GM12878 (cell line): ENCODE data around the gene PCCA. TPM values are rescaled to one million over a fixed set of nuclear protein-coding genes. Genes with fewer than 3 reads are reported as not detected.

Experiments
- ATAC-seq: fragments of 200-7000 bp; cut with Tn5 transposase; 3 replicates; pipeline ENCODE4 v1.9.1; 2020; ENCODE audit warnings: mild to moderate bottlenecking, moderate library complexity
- BruUV-seq: library from RNA; stranded (reverse); fragments of 400-500 nt; replicated peaks from 2 replicates; lab custom pipeline; 2021; lab: Mats Ljungman, UMichigan
- CTCF ChIA-PET: fragments of 300-600 bp; sonication (Branson Sonifier 250); formaldehyde crosslinking; extraction: SDS; loops from one replicate; lab custom pipeline; 2021; ENCODE audit warnings: inconsistent platforms; lab: Yijun Ruan, JAX
- POLR2A ChIA-PET: fragments of 350-600 bp; formaldehyde crosslinking; extraction: SDS; loops from one replicate; lab custom pipeline; 2021; ENCODE audit warnings: inconsistent platforms; lab: Charles Lee
- RAD21 ChIA-PET: fragments of 300-600 bp; sonication (Branson Sonifier 250); formaldehyde crosslinking; loops from one replicate; lab custom pipeline; 2023; ENCODE audit warnings: antibody characterized with exemption; ENCODE audit not compliant: unreplicated experiment; lab: Charles Lee
- SMC1A ChIA-PET: fragments of 300-600 bp; sonication (Branson Sonifier 250); formaldehyde crosslinking; loops from one replicate; lab custom pipeline; 2023; ENCODE audit not compliant: unreplicated experiment, uncharacterized antibody; lab: Charles Lee
- DNase-seq: peaks from one replicate; pipeline ENCODE4 v3.0.0-alpha.2; 2011; ENCODE audit warnings: low read depth, low spot score
- FAIRE-seq: peaks from 3 replicates; lab custom pipeline; 2011; peaks lifted over from hg19 to GRCh38; lab: Jason Lieb, UNC
- H2AFZ ChIP-seq: 2 replicates; pipeline ENCODE4 v1.6.0; 2011; ENCODE audit warnings: low read depth, low read length, control low read depth; ENCODE audit not compliant: control insufficient read depth
- H3K27ac ChIP-seq: 2 replicates; pipeline ENCODE4 v1.5.1; 2011; ENCODE audit warnings: control low read depth; ENCODE audit not compliant: control insufficient read depth, insufficient read depth
- H3K27me3 ChIP-seq, 2 experiments: replicated peaks in 1 of 2; 2 replicates each; pipeline versions ENCODE4 v1.6.0 to v1.6.1; 2011; ENCODE audit warnings: low read length in 1 of 2; ENCODE audit not compliant: control insufficient read depth in 2 of 2, insufficient read depth in 2 of 2
- H3K36me3 ChIP-seq, 2 experiments: 2 replicates each; pipeline ENCODE4 v1.5.1; 2011; ENCODE audit warnings: low read length in 1 of 2; ENCODE audit not compliant: control insufficient read depth in 2 of 2, insufficient read depth in 2 of 2
- H3K4me1 ChIP-seq: 2 replicates; pipeline ENCODE4 v1.6.1; 2011; ENCODE audit warnings: mild to moderate bottlenecking, low read length, moderate library complexity, mixed read lengths; ENCODE audit not compliant: control insufficient read depth, insufficient read depth
- H3K4me2 ChIP-seq: 2 replicates; pipeline ENCODE4 v1.6.0; 2011; ENCODE audit warnings: control low read depth; ENCODE audit not compliant: control insufficient read depth, insufficient read depth
- H3K4me3 ChIP-seq: fragments of 200-600 bp; sonication (generic); 2 replicates; pipeline ENCODE4 v1.5.1; 2016
- H3K79me2 ChIP-seq: 2 replicates; pipeline ENCODE4 v1.6.0; 2011; ENCODE audit warnings: low read length; ENCODE audit not compliant: control insufficient read depth, insufficient read depth
- H3K9ac ChIP-seq: 2 replicates; pipeline ENCODE4 v1.8.0; 2011; ENCODE audit warnings: low read length, control low read depth, mixed read lengths; ENCODE audit not compliant: control insufficient read depth, insufficient read depth
- H3K9me3 ChIP-seq: replicated peaks from 3 replicates; pipeline ENCODE4 v1.5.1; 2011; ENCODE audit warnings: mild to moderate bottlenecking, low read length; ENCODE audit not compliant: control insufficient read depth, insufficient read depth
- H4K20me1 ChIP-seq: 2 replicates; pipeline ENCODE4 v1.6.0; 2011; ENCODE audit not compliant: control insufficient read depth, insufficient read depth
- ATF7 ChIP-seq: fragments of 450-650 bp; IDR thresholded peaks from 2 replicates; pipeline ENCODE4 v1.6.1; 2016; ENCODE audit warnings: low read depth, mild to moderate bottlenecking
- BHLHE40 ChIP-seq, 2 experiments: fragments of 450-650 bp in 1 of 2; IDR thresholded peaks; 2 replicates each; pipeline ENCODE4 v1.6.1; 2011 to 2017; ENCODE audit warnings: low read depth in 2 of 2, borderline replicate concordance in 1 of 2, improper control_type of control experiment in 1 of 2, low read length in 1 of 2, mild to moderate bottlenecking in 1 of 2
- CBX5 ChIP-seq: sonication (generic); IDR thresholded peaks from 2 replicates; pipeline ENCODE4 v1.6.1; 2016; ENCODE audit warnings: low read depth, moderate library complexity, mild to moderate bottlenecking, inconsistent platforms
- CHD1 ChIP-seq: IDR thresholded peaks from 2 replicates; pipeline ENCODE4 v1.6.1; 2012; ENCODE audit warnings: low read depth, low read length, improper control_type of control experiment
- CHD4 ChIP-seq: fragments of 200-600 bp; sonication (generic); IDR thresholded peaks from 2 replicates; pipeline ENCODE4 v1.6.1; 2016; ENCODE audit warnings: mild to moderate bottlenecking
- EP300 ChIP-seq, 2 experiments: fragments of 150-350 bp in 1 of 2; IDR thresholded peaks; 2 replicates each; pipeline ENCODE4 v1.6.1; 2011 to 2012; ENCODE audit warnings: low read depth in 2 of 2, low read length in 2 of 2, borderline replicate concordance in 1 of 2, improper control_type of control experiment in 1 of 2, inconsistent platforms in 1 of 2; ENCODE audit not compliant: control insufficient read depth in 1 of 2
- HDAC6 ChIP-seq: fragments of 200-600 bp; sonication (generic); IDR thresholded peaks from one replicate; pipeline ENCODE4 v1.8.0; 2017; ENCODE audit warnings: antibody characterized with exemption; ENCODE audit not compliant: unreplicated experiment
- IRF4 ChIP-seq: IDR thresholded peaks from 2 replicates; pipeline ENCODE4 v1.6.1; 2011; ENCODE audit warnings: low read depth, low read length
- MYC ChIP-seq: IDR thresholded peaks from 2 replicates; pipeline ENCODE4 v1.6.1; 2011; ENCODE audit warnings: mild to moderate bottlenecking, low read length, moderate library complexity, inconsistent platforms; ENCODE audit not compliant: insufficient read depth, insufficient replicate concordance, insufficient read length, severe bottlenecking
- POLR2AphosphoS2 ChIP-seq: IDR thresholded peaks from 2 replicates; pipeline ENCODE4 v1.6.1; 2011; ENCODE audit warnings: low read depth, mild to moderate bottlenecking, low read length, improper control_type of control experiment, moderate library complexity
- RELA ChIP-seq: fragments of 450-650 bp; IDR thresholded peaks from 2 replicates; pipeline ENCODE4 v1.8.0; 2014; ENCODE audit warnings: borderline replicate concordance; ENCODE audit not compliant: partially characterized antibody
- RFX5 ChIP-seq: IDR thresholded peaks from 2 replicates; pipeline ENCODE4 v1.6.1; 2011; ENCODE audit warnings: low read depth, low read length, improper control_type of control experiment
- SMAD1 ChIP-seq: fragments of 450-650 bp; IDR thresholded peaks from 2 replicates; pipeline ENCODE4 v1.6.1; 2018; ENCODE audit warnings: mild to moderate bottlenecking, low read depth; ENCODE audit not compliant: partially characterized antibody
- SUZ12 ChIP-seq: fragments of 200-600 bp; sonication (generic); IDR thresholded peaks from one replicate; pipeline ENCODE4 v1.6.1; 2018; ENCODE audit warnings: antibody characterized with exemption, mild to moderate bottlenecking; ENCODE audit not compliant: unreplicated experiment
- WGBS: methylation state at CpG from one replicate; pipeline ENCODE4 v1.1.6; 2016; ENCODE audit warnings: low lambda C conversion rate; ENCODE audit not compliant: insufficient replicate concordance, insufficient coverage; ENCODE audit errors: missing lambda C conversion rate; 5-methylcytosine and 5-hydroxymethylcytosine counted together
- in situ Hi-C: fragments of 300-500 bp; cut with MboI; formaldehyde crosslinking; loops from 9 replicates; pipeline ENCODE4 v1.14.3; 2018; ENCODE audit warnings: mixed read lengths
- intact Hi-C: fragments of 100-400 bp; cut with micrococcal nuclease; formaldehyde crosslinking; loops from one replicate; pipeline ENCODE4 v1.14.2; 2022; ENCODE audit not compliant: unreplicated experiment
- polyA plus RNA-seq, 11 experiments: library from polyadenylated mRNA; depleted of rRNA in 4 of 11; unstranded in 6 of 11; stranded (reverse) in 5 of 11; fragments of >200 nt; fragmentation: Nextera tagmentation in 4 of 11; fragmentation: Illumina TruSeq in 1 of 11; extraction: Ambion mirVana in 4 of 11; extraction: Trizol in 1 of 11; gene quantifications; 1 replicate in 1 of 11; 2 replicates in 10 of 11; pipeline versions ENCODE4 v1.2.1 to v1.2.3, GENCODE V29; 2011 to 2016; ENCODE audit warnings: inconsistent platforms in 2 of 11, missing spikeins in 2 of 11, low read depth in 1 of 11
- total RNA-seq, 4 experiments: library from RNA; depleted of rRNA in 3 of 4; stranded (reverse); fragments of >200 nt in 3 of 4; fragmentation: Illumina TruSeq in 1 of 4; extraction: Trizol in 1 of 4; gene quantifications; 2 replicates each; pipeline versions ENCODE4 v1.2.1 to v1.2.3, GENCODE V29; 2013 to 2021
- TF ChIP-seq, protein P1 (sequence below): fragments of 450-650 bp; IDR thresholded peaks from 2 replicates; pipeline ENCODE4 v1.6.1; 2016; ENCODE audit warnings: mild to moderate bottlenecking

PCCA gene
- total and polyA plus RNA-seq, 10 of the 15 experiments (the other 5 are each of a cell fraction or from before 2014, with no cell fraction given) = 5.9 to 18.2 (median 12.4) TPM

- ChIA-PET RAD21 (no interaction called here), CTCF (no interaction called here), SMC1A (interaction anchor here (0.9 kb wide), 1 partner anchor 9 kb away, joined by 3 read pairs; no protein-coding TSS in a partner anchor), POLR2A (no interaction called here)
- Histone ChIP-seq H2AFZ (no peak overlapping the region), H3K4me3 (no peak overlapping the region), H3K27me3 (no peaks in the 10 kb centered on the region), H3K4me2 (no peak overlapping the region), H3K79me2 (no peaks in the 10 kb centered on the region), H4K20me1 (no peaks in the 10 kb centered on the region), H3K9ac (no peak overlapping the region), H3K9me3 (no peaks in the 10 kb centered on the region), H3K4me1 (no peaks in the 10 kb centered on the region), H3K27ac (no peak overlapping the region), H3K36me3 (no peaks in the 10 kb centered on the region)
- intact Hi-C loops = no loop called here
- no peak; the same call in 2 of the 3 replicates for ATAC-seq
- DNase-seq = no peak
- 40% methylated on average over 5 of the region's 5 CpGs for WGBS
- in situ Hi-C loops = no loop called here
- no TSS peak for BruUV-seq
- no peak for FAIRE-seq
- TF ChIP-seq SUZ12 (no peak), CHD4 (no peak)
Measured at GRCh38 chr13:100470866-100471505, 382.1 kb downstream of the PCCA start.

- ATAC-seq = no peak
- no peak overlapping the region for H3K27ac ChIP-seq
- H3K79me2 ChIP-seq = no peaks in the 10 kb centered on the region
- no peaks in the 10 kb centered on the region for H4K20me1 ChIP-seq
- H3K4me2 ChIP-seq = no peak overlapping the region
- no peak for DNase-seq
- WGBS = 69% methylated on average over 10 of the region's 10 CpGs
- no peaks in the 10 kb centered on the region for H3K27me3 ChIP-seq
- ChIA-PET SMC1A (interaction anchor here (0.6 to 1.3 kb wide), 2 partner anchors 13 to 1394 kb away, joined by 3 to 4 read pairs; no protein-coding TSS in a partner anchor), CTCF (no interaction called here), POLR2A (no interaction called here), RAD21 (no interaction called here)
- H3K4me1 ChIP-seq = no peaks in the 10 kb centered on the region
- H3K36me3 ChIP-seq = no peaks in the 10 kb centered on the region
- no peak for FAIRE-seq
- no TSS peak for BruUV-seq
- intact Hi-C loops (no loop called here), in situ Hi-C loops (no loop called here)
- no peak overlapping the region for H2AFZ ChIP-seq
- no peak overlapping the region for H3K4me3 ChIP-seq
- no peaks in the 10 kb centered on the region for H3K9me3 ChIP-seq
- H3K9ac ChIP-seq = no peak overlapping the region
- no peak for TF ChIP-seq RELA
- no peak for TF ChIP-seq MYC
- TF ChIP-seq EP300 (IDR thresholded peaks at IDR 0.05; ENCODE audit: borderline replicate concordance in 1 of 2, control insufficient read depth in 1 of 2, low read depth in 2 of 2, low read length in 2 of 2) = no peak
- TF ChIP-seq RFX5 = no peak
- no peak for TF ChIP-seq CHD1
- no peak for TF ChIP-seq CBX5
- no peak for TF ChIP-seq IRF4
- TF ChIP-seq POLR2AphosphoS2 = no peak
- no peak for TF ChIP-seq HDAC6
- no peak for TF ChIP-seq SMAD1
- TF ChIP-seq BHLHE40 (IDR thresholded peaks at IDR 0.05; ENCODE audit: borderline replicate concordance in 1 of 2, low read depth in 2 of 2, low read length in 1 of 2) = no peak
- TF ChIP-seq, protein P1, sequence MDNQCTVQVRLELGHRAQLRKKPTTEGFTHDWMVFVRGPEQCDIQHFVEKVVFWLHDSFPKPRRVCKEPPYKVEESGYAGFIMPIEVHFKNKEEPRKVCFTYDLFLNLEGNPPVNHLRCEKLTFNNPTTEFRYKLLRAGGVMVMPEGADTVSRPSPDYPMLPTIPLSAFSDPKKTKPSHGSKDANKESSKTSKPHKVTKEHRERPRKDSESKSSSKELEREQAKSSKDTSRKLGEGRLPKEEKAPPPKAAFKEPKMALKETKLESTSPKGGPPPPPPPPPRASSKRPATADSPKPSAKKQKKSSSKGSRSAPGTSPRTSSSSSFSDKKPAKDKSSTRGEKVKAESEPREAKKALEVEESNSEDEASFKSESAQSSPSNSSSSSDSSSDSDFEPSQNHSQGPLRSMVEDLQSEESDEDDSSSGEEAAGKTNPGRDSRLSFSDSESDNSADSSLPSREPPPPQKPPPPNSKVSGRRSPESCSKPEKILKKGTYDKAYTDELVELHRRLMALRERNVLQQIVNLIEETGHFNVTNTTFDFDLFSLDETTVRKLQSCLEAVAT = no peak
- no peak for TF ChIP-seq ATF7
Measured at GRCh38 chr13:100473087-100473486, 384.2 kb downstream of the PCCA start.
